HepG2 (cell line): ENCODE data around the gene POLR1G. TPM values are rescaled to one million over a fixed set of nuclear protein-coding genes. Genes with fewer than 3 reads are reported as not detected.

Experiments used
- HNRNPL ChIP-seq: fragments of 200-400 bp; formaldehyde crosslinking; IDR thresholded peaks from 2 replicates; pipeline ENCODE4 v1.6.1; 2017; ENCODE audit warnings: mild to moderate bottlenecking, low read depth, low read length
- MYPOP ChIP-seq: sonication (generic); formaldehyde crosslinking; IDR thresholded peaks from 2 replicates; pipeline ENCODE4 v1.8.1; 2023; ENCODE audit warnings: mild to moderate bottlenecking, moderate library complexity, missing genetic modification reagents
- NFYC ChIP-seq: IDR thresholded peaks from 2 replicates; pipeline ENCODE4 v1.6.1; 2016; ENCODE audit warnings: missing genetic modification reagents, missing compliant biosample characterization
- POLR2AphosphoS2 ChIP-seq: IDR thresholded peaks from 2 replicates; pipeline ENCODE4 v1.6.1; 2011; ENCODE audit warnings: low read depth, low read length, improper control_type of control experiment
- SNAPC4 ChIP-seq: sonication (generic); formaldehyde crosslinking; IDR thresholded peaks from 2 replicates; pipeline ENCODE4 v1.4.0; 2020; ENCODE audit warnings: mild to moderate bottlenecking, missing genetic modification reagents
- SPEN ChIP-seq: sonication (generic); formaldehyde crosslinking; IDR thresholded peaks from 2 replicates; pipeline ENCODE4 v1.5.1; 2020; ENCODE audit warnings: low read depth, mild to moderate bottlenecking, missing genetic modification reagents
- ZGPAT ChIP-seq: IDR thresholded peaks from 2 replicates; pipeline ENCODE4 v1.6.1; 2016; ENCODE audit warnings: mild to moderate bottlenecking
- ZNF318 ChIP-seq: sonication (generic); formaldehyde crosslinking; IDR thresholded peaks from 2 replicates; pipeline ENCODE4 v1.4.0; 2020; ENCODE audit warnings: mild to moderate bottlenecking, missing genetic modification reagents
- polyA plus RNA-seq, 8 experiments: library from polyadenylated mRNA; depleted of rRNA in 3 of 8; stranded (reverse) in 7 of 8; unstranded in 1 of 8; fragments of >200 nt; fragmentation: Illumina TruSeq in 4 of 8; extraction: Trizol in 4 of 8; gene quantifications; 2 replicates each; pipeline versions ENCODE4 v1.2.1 to v1.2.3, GENCODE V29; 2011 to 2016; ENCODE audit warnings: low read depth in 4 of 8, missing spikeins in 1 of 8, mixed read lengths in 1 of 8; ENCODE audit not compliant: insufficient read depth in 1 of 8
- total RNA-seq, 5 experiments: library from RNA; depleted of rRNA; stranded (reverse); fragments of >200 nt; fragmentation: Illumina TruSeq; extraction: Trizol; gene quantifications; 2 replicates each; pipeline ENCODE4 v1.2.3, GENCODE V29; 2016; ENCODE audit warnings: low read depth in 1 of 5

POLR1G gene
- total and polyA plus RNA-seq, 2 of the 13 experiments (the other 11 are each of a cell fraction or from before 2014, with no cell fraction given): 3.5 to 20.8 TPM

- peak; percentile 31; the same call in 1 of the 2 replicates for TF ChIP-seq ZNF318
- TF ChIP-seq POLR2AphosphoS2: no peak
- TF ChIP-seq SPEN: peak; percentile 93
- peak; percentile 89 for TF ChIP-seq ZGPAT (CRISPR knock-in tag)
- TF ChIP-seq HNRNPL: 0 out of 2 replicates have a peak, but pooled peaks have one; percentile 21
- TF ChIP-seq NFYC (CRISPR knock-in tag): peak; percentile 89
- peak; percentile 95 for TF ChIP-seq SNAPC4 (CRISPR knock-in tag)
- TF ChIP-seq MYPOP (CRISPR knock-in tag): peak; percentile 70; the same call in 1 of the 2 replicates
Observed at GRCh38 chr19:45423589-45424190, 17.2 kb downstream of the POLR1G start, which contains the start of gene ERCC1 (continued).
